ENCODE data around the gene PDLIM1. TPM values are rescaled to one million over a fixed set of nuclear protein-coding genes. Genes with fewer than 3 reads are reported as not detected.
A peak's percentile ranks its signal among the peaks of the same experiment; 100 is the strongest.

Gene PDLIM1
- total and polyA plus RNA-seq, 2 of the 13 experiments (the other 11 are each of a cell fraction or from before 2014, with no cell fraction given) = 119 to 123 TPM

DNA sequence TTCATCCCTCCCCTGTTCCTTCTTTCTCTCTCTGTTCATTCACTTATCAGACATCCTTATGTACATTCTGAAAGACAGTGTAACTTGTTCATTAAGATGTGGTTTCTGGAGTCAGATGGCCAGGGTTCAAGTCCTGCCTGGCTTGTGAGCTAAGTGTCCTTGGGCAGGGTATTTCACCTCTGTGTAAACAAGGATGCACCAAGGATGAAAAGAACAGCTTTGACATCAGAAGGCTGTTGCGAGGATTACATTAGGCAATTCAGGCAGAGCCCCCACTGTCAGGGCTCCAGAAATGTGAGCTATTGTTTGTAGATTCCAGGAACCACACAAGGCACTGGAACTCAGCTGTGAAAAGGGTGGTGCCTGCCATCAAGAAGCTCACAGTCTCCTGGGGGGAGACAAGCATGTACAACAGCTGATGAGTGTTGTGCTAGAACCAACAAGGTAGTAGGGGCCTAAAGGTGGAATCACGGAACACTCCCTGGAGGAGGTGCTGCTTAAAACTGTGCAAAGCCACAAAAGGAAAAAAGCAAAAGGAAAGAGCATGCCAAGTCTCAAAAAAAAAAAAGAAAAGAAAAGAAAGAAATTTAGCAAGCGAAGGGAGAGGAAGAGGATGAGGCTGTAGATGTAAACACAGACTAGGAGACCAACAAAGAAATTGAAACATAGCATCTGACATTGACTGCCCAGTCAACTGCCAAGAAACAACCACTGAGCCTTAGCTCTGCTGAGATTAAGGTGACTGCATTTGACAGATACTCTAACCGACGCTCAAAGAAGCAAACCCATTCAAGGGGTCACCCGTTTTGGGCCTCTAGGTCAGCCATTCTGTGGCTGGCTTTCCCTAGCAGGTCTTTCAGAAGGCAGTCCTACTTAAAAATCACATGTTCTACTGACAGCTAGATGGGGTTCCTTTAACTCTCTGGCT is 12.5 kb downstream of the PDLIM1 start (continued):
- no peak for TF ChIP-seq GTF3A (CRISPR knock-in tag; conservative IDR thresholded peaks at IDR 0.05)
- TF ChIP-seq, protein P1, sequence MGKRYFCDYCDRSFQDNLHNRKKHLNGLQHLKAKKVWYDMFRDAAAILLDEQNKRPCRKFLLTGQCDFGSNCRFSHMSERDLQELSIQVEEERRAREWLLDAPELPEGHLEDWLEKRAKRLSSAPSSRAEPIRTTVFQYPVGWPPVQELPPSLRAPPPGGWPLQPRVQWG (CRISPR knock-in tag; IDR thresholded peaks at IDR 0.05; ENCODE audit: borderline replicate concordance, low read depth) = no peak
- TF ChIP-seq, protein P2, sequence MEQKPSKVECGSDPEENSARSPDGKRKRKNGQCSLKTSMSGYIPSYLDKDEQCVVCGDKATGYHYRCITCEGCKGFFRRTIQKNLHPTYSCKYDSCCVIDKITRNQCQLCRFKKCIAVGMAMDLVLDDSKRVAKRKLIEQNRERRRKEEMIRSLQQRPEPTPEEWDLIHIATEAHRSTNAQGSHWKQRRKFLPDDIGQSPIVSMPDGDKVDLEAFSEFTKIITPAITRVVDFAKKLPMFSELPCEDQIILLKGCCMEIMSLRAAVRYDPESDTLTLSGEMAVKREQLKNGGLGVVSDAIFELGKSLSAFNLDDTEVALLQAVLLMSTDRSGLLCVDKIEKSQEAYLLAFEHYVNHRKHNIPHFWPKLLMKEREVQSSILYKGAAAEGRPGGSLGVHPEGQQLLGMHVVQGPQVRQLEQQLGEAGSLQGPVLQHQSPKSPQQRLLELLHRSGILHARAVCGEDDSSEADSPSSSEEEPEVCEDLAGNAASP (CRISPR knock-in tag; IDR thresholded peaks at IDR 0.05; ENCODE audit: borderline replicate concordance) = peak; percentile 87; the same call in 1 of the 2 replicates
- TF ChIP-seq, protein P3, sequence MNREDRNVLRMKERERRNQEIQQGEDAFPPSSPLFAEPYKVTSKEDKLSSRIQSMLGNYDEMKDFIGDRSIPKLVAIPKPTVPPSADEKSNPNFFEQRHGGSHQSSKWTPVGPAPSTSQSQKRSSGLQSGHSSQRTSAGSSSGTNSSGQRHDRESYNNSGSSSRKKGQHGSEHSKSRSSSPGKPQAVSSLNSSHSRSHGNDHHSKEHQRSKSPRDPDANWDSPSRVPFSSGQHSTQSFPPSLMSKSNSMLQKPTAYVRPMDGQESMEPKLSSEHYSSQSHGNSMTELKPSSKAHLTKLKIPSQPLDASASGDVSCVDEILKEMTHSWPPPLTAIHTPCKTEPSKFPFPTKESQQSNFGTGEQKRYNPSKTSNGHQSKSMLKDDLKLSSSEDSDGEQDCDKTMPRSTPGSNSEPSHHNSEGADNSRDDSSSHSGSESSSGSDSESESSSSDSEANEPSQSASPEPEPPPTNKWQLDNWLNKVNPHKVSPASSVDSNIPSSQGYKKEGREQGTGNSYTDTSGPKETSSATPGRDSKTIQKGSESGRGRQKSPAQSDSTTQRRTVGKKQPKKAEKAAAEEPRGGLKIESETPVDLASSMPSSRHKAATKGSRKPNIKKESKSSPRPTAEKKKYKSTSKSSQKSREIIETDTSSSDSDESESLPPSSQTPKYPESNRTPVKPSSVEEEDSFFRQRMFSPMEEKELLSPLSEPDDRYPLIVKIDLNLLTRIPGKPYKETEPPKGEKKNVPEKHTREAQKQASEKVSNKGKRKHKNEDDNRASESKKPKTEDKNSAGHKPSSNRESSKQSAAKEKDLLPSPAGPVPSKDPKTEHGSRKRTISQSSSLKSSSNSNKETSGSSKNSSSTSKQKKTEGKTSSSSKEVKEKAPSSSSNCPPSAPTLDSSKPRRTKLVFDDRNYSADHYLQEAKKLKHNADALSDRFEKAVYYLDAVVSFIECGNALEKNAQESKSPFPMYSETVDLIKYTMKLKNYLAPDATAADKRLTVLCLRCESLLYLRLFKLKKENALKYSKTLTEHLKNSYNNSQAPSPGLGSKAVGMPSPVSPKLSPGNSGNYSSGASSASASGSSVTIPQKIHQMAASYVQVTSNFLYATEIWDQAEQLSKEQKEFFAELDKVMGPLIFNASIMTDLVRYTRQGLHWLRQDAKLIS (CRISPR knock-in tag; IDR thresholded peaks at IDR 0.05) = no peak
- TF ChIP-seq, protein P4, sequence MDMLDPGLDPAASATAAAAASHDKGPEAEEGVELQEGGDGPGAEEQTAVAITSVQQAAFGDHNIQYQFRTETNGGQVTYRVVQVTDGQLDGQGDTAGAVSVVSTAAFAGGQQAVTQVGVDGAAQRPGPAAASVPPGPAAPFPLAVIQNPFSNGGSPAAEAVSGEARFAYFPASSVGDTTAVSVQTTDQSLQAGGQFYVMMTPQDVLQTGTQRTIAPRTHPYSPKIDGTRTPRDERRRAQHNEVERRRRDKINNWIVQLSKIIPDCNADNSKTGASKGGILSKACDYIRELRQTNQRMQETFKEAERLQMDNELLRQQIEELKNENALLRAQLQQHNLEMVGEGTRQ (IDR thresholded peaks at IDR 0.05; ENCODE audit: low read depth, low read length) = no peak
- TF ChIP-seq, protein P4 (CRISPR knock-in tag; IDR thresholded peaks at IDR 0.05; ENCODE audit: borderline replicate concordance) = no peak
- TF ChIP-seq NCOR1 (IDR thresholded peaks at IDR 0.05; ENCODE audit: borderline replicate concordance, low read length) = peak; percentile 75; the same call in 1 of the 2 replicates
- TF ChIP-seq, protein P5, sequence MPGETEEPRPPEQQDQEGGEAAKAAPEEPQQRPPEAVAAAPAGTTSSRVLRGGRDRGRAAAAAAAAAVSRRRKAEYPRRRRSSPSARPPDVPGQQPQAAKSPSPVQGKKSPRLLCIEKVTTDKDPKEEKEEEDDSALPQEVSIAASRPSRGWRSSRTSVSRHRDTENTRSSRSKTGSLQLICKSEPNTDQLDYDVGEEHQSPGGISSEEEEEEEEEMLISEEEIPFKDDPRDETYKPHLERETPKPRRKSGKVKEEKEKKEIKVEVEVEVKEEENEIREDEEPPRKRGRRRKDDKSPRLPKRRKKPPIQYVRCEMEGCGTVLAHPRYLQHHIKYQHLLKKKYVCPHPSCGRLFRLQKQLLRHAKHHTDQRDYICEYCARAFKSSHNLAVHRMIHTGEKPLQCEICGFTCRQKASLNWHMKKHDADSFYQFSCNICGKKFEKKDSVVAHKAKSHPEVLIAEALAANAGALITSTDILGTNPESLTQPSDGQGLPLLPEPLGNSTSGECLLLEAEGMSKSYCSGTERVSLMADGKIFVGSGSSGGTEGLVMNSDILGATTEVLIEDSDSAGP (CRISPR knock-in tag; IDR thresholded peaks at IDR 0.05; ENCODE audit: borderline replicate concordance) = no peak; the same call in 1 of the 2 replicates
- TF ChIP-seq ZNF124 (CRISPR knock-in tag; IDR thresholded peaks at IDR 0.05) = no peak
- TF ChIP-seq ZNF33B (CRISPR knock-in tag; IDR thresholded peaks at IDR 0.05) = peak; percentile 42; the same call in 1 of the 2 replicates
- TF ChIP-seq RBFOX2 (IDR thresholded peaks at IDR 0.05; ENCODE audit: low read depth, low read length) = no peak
- no peak for TF ChIP-seq CBX1 (IDR thresholded peaks at IDR 0.05; ENCODE audit: low read depth)
- TF ChIP-seq ZNF879 (CRISPR knock-in tag; IDR thresholded peaks at IDR 0.05) = no peak
- TF ChIP-seq, protein P6, sequence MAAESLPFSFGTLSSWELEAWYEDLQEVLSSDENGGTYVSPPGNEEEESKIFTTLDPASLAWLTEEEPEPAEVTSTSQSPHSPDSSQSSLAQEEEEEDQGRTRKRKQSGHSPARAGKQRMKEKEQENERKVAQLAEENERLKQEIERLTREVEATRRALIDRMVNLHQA (CRISPR knock-in tag; IDR thresholded peaks at IDR 0.05) = no peak
- peak; percentile 60; the same call in 1 of the 2 replicates for TF ChIP-seq RFXANK (CRISPR knock-in tag; IDR thresholded peaks at IDR 0.05)
- TF ChIP-seq FOXK1 (CRISPR knock-in tag; IDR thresholded peaks at IDR 0.05; ENCODE audit: borderline replicate concordance, low read depth) = peak; percentile 68; the same call in 1 of the 2 replicates
- TF ChIP-seq HDAC1 (CRISPR knock-in tag; IDR thresholded peaks at IDR 0.05) = peak; percentile 85
- peak; percentile 35; the same call in 1 of the 2 replicates for TF ChIP-seq SRF (IDR thresholded peaks at IDR 0.05; ENCODE audit: low read depth, low read length)
